Measurements from ENCODE around the gene SIL1. TPM values are rescaled to one million over a fixed set of nuclear protein-coding genes. Genes with fewer than 3 reads are reported as not detected.

Gene SIL1
- total RNA-seq, 1 donor from 2014 or later, result 26.1 TPM

- Histone ChIP-seq H3K27ac (ENCODE audit: low read depth, low read length) (no peak overlapping the region), H3K36me3 (ENCODE audit: control insufficient read depth in 3 of 3, insufficient read depth in 3 of 3, low read length in 3 of 3) (no peaks in the 10 kb centered on the region), H3K27me3 (ENCODE audit: control insufficient read depth in 3 of 3, insufficient read depth in 3 of 3, low read length in 3 of 3) (no peaks in the 10 kb centered on the region), H3K4me3 (ENCODE audit: low read length in 3 of 3) (no peak overlapping the region), H3K9ac (ENCODE audit: low read depth in 1 of 3, low read length in 3 of 3) (no peak overlapping the region), H3K4me1 (ENCODE audit: control insufficient read depth in 3 of 3, insufficient read depth in 3 of 3, low read length in 3 of 3) (no peaks in the 10 kb centered on the region), H3K9me3 (ENCODE audit: control insufficient read depth in 3 of 3, low read length in 3 of 3) (no peaks in the 10 kb centered on the region)
Observed at GRCh38 chr5:138999674-139000073, 198.5 kb downstream of the SIL1 start.

GRCh38 chr5:138998521-138998920, 199.6 kb downstream of the SIL1 start:
- Histone ChIP-seq H3K27ac (ENCODE audit: low read depth, low read length) (no peak overlapping the region), H3K27me3 (ENCODE audit: control insufficient read depth in 3 of 3, insufficient read depth in 3 of 3, low read length in 3 of 3) (no peaks in the 10 kb centered on the region), H3K9ac (ENCODE audit: low read depth in 1 of 3, low read length in 3 of 3) (no peak overlapping the region), H3K4me3 (ENCODE audit: low read length in 3 of 3) (no peak overlapping the region), H3K4me1 (ENCODE audit: control insufficient read depth in 3 of 3, insufficient read depth in 3 of 3, low read length in 3 of 3) (no peaks in the 10 kb centered on the region), H3K36me3 (ENCODE audit: control insufficient read depth in 3 of 3, insufficient read depth in 3 of 3, low read length in 3 of 3) (peaks cover 0 to under 1% (median 0%) of the 10 kb centered on the region in 3 donors), H3K9me3 (ENCODE audit: control insufficient read depth in 3 of 3, low read length in 3 of 3) (no peaks in the 10 kb centered on the region)

- Histone ChIP-seq H3K36me3 (ENCODE audit: control insufficient read depth in 3 of 3, insufficient read depth in 3 of 3, low read length in 3 of 3) (peaks cover 0 to 5% (median 0%) of the 10 kb centered on the region in 3 donors), H3K27ac (ENCODE audit: low read depth, low read length) (no peak overlapping the region), H3K27me3 (ENCODE audit: control insufficient read depth in 3 of 3, insufficient read depth in 3 of 3, low read length in 3 of 3) (no peaks in the 10 kb centered on the region), H3K4me3 (ENCODE audit: low read length in 3 of 3) (no peak overlapping the region), H3K9me3 (ENCODE audit: control insufficient read depth in 3 of 3, low read length in 3 of 3) (no peaks in the 10 kb centered on the region), H3K9ac (ENCODE audit: low read depth in 1 of 3, low read length in 3 of 3) (no peak overlapping the region), H3K4me1 (ENCODE audit: control insufficient read depth in 3 of 3, insufficient read depth in 3 of 3, low read length in 3 of 3) (no peaks in the 10 kb centered on the region)
Observed at GRCh38 chr5:138996120-138996519, 202.0 kb downstream of the SIL1 start.

- no peaks in the 10 kb centered on the region for H3K9me3 ChIP-seq (ENCODE audit: control insufficient read depth in 3 of 3, low read length in 3 of 3)
- H3K4me3 ChIP-seq (ENCODE audit: low read length in 3 of 3), result no peak overlapping the region
- H3K36me3 ChIP-seq (ENCODE audit: control insufficient read depth in 3 of 3, insufficient read depth in 3 of 3, low read length in 3 of 3), result peaks cover 0 to 5% (median 0%) of the 10 kb centered on the region in 3 donors
- H3K9ac ChIP-seq (ENCODE audit: low read depth in 1 of 3, low read length in 3 of 3), result no peak overlapping the region
- no peaks in the 10 kb centered on the region for H3K27me3 ChIP-seq (ENCODE audit: control insufficient read depth in 3 of 3, insufficient read depth in 3 of 3, low read length in 3 of 3)
- no peak overlapping the region for H3K27ac ChIP-seq (ENCODE audit: low read depth, low read length)
- no peaks in the 10 kb centered on the region for H3K4me1 ChIP-seq (ENCODE audit: control insufficient read depth in 3 of 3, insufficient read depth in 3 of 3, low read length in 3 of 3)
Observed at GRCh38 chr5:138990986-138991590, 207.1 kb downstream of the SIL1 start.

- Histone ChIP-seq H3K36me3 (ENCODE audit: control insufficient read depth in 3 of 3, insufficient read depth in 3 of 3, low read length in 3 of 3) (peaks cover 0 to 5% (median 0%) of the 10 kb centered on the region in 3 donors), H3K4me1 (ENCODE audit: control insufficient read depth in 3 of 3, insufficient read depth in 3 of 3, low read length in 3 of 3) (no peaks in the 10 kb centered on the region), H3K9ac (ENCODE audit: low read depth in 1 of 3, low read length in 3 of 3) (no peak overlapping the region), H3K4me3 (ENCODE audit: low read length in 3 of 3) (no peak overlapping the region), H3K27me3 (ENCODE audit: control insufficient read depth in 3 of 3, insufficient read depth in 3 of 3, low read length in 3 of 3) (no peaks in the 10 kb centered on the region), H3K9me3 (ENCODE audit: control insufficient read depth in 3 of 3, low read length in 3 of 3) (no peaks in the 10 kb centered on the region), H3K27ac (ENCODE audit: low read depth, low read length) (no peak overlapping the region)
Observed at GRCh38 chr5:138989720-138990119, 208.4 kb downstream of the SIL1 start.

- Histone ChIP-seq H3K9ac (ENCODE audit: low read depth in 1 of 3, low read length in 3 of 3) (no peak overlapping the region), H3K9me3 (ENCODE audit: control insufficient read depth in 3 of 3, low read length in 3 of 3) (no peaks in the 10 kb centered on the region), H3K27me3 (ENCODE audit: control insufficient read depth in 3 of 3, insufficient read depth in 3 of 3, low read length in 3 of 3) (no peaks in the 10 kb centered on the region), H3K36me3 (ENCODE audit: control insufficient read depth in 3 of 3, insufficient read depth in 3 of 3, low read length in 3 of 3) (no peaks in the 10 kb centered on the region), H3K4me3 (ENCODE audit: low read length in 3 of 3) (no peak overlapping the region), H3K27ac (ENCODE audit: low read depth, low read length) (no peak overlapping the region), H3K4me1 (ENCODE audit: control insufficient read depth in 3 of 3, insufficient read depth in 3 of 3, low read length in 3 of 3) (no peaks in the 10 kb centered on the region)
Observed at GRCh38 chr5:138986186-138986800, 211.9 kb downstream of the SIL1 start.

- no peak overlapping the region for H3K27ac ChIP-seq (ENCODE audit: low read depth, low read length)
- H3K4me3 ChIP-seq (ENCODE audit: low read length in 3 of 3), result no peak overlapping the region
- H3K4me1 ChIP-seq (ENCODE audit: control insufficient read depth in 3 of 3, insufficient read depth in 3 of 3, low read length in 3 of 3), result no peaks in the 10 kb centered on the region
- no peaks in the 10 kb centered on the region for H3K36me3 ChIP-seq (ENCODE audit: control insufficient read depth in 3 of 3, insufficient read depth in 3 of 3, low read length in 3 of 3)
- H3K9ac ChIP-seq (ENCODE audit: low read depth in 1 of 3, low read length in 3 of 3), result no peak overlapping the region
- no peaks in the 10 kb centered on the region for H3K9me3 ChIP-seq (ENCODE audit: control insufficient read depth in 3 of 3, low read length in 3 of 3)
- no peaks in the 10 kb centered on the region for H3K27me3 ChIP-seq (ENCODE audit: control insufficient read depth in 3 of 3, insufficient read depth in 3 of 3, low read length in 3 of 3)
Observed at GRCh38 chr5:138985683-138986082, 212.5 kb downstream of the SIL1 start.

GRCh38 chr5:138985256-138985655, 212.9 kb downstream of the SIL1 start:
- Histone ChIP-seq H3K4me1 (ENCODE audit: control insufficient read depth in 3 of 3, insufficient read depth in 3 of 3, low read length in 3 of 3) (no peaks in the 10 kb centered on the region), H3K27ac (ENCODE audit: low read depth, low read length) (no peak overlapping the region), H3K9ac (ENCODE audit: low read depth in 1 of 3, low read length in 3 of 3) (no peak overlapping the region), H3K27me3 (ENCODE audit: control insufficient read depth in 3 of 3, insufficient read depth in 3 of 3, low read length in 3 of 3) (no peaks in the 10 kb centered on the region), H3K36me3 (ENCODE audit: control insufficient read depth in 3 of 3, insufficient read depth in 3 of 3, low read length in 3 of 3) (no peaks in the 10 kb centered on the region), H3K4me3 (ENCODE audit: low read length in 3 of 3) (no peak overlapping the region), H3K9me3 (ENCODE audit: control insufficient read depth in 3 of 3, low read length in 3 of 3) (no peaks in the 10 kb centered on the region)

GRCh38 chr5:138983984-138984383, 214.2 kb downstream of the SIL1 start:
- Histone ChIP-seq H3K4me3 (ENCODE audit: low read length in 3 of 3) (no peak overlapping the region), H3K36me3 (ENCODE audit: control insufficient read depth in 3 of 3, insufficient read depth in 3 of 3, low read length in 3 of 3) (no peaks in the 10 kb centered on the region), H3K27ac (ENCODE audit: low read depth, low read length) (no peak overlapping the region), H3K27me3 (ENCODE audit: control insufficient read depth in 3 of 3, insufficient read depth in 3 of 3, low read length in 3 of 3) (no peaks in the 10 kb centered on the region), H3K9me3 (ENCODE audit: control insufficient read depth in 3 of 3, low read length in 3 of 3) (no peaks in the 10 kb centered on the region), H3K9ac (ENCODE audit: low read depth in 1 of 3, low read length in 3 of 3) (no peak overlapping the region), H3K4me1 (ENCODE audit: control insufficient read depth in 3 of 3, insufficient read depth in 3 of 3, low read length in 3 of 3) (no peaks in the 10 kb centered on the region)

GRCh38 chr5:138981586-138981985, 216.6 kb downstream of the SIL1 start:
- Histone ChIP-seq H3K27ac (ENCODE audit: low read depth, low read length) (no peak overlapping the region), H3K36me3 (ENCODE audit: control insufficient read depth in 3 of 3, insufficient read depth in 3 of 3, low read length in 3 of 3) (no peaks in the 10 kb centered on the region)

More at GRCh38 chr5:138981586-138981985, 216.6 kb downstream of the SIL1 start:
- no peaks in the 10 kb centered on the region for H3K27me3 ChIP-seq (ENCODE audit: control insufficient read depth in 3 of 3, insufficient read depth in 3 of 3, low read length in 3 of 3)
- H3K9me3 ChIP-seq (ENCODE audit: control insufficient read depth in 3 of 3, low read length in 3 of 3), result no peaks in the 10 kb centered on the region
- no peak overlapping the region for H3K4me3 ChIP-seq (ENCODE audit: low read length in 3 of 3)
- no peak overlapping the region for H3K9ac ChIP-seq (ENCODE audit: low read depth in 1 of 3, low read length in 3 of 3)
- no peaks in the 10 kb centered on the region for H3K4me1 ChIP-seq (ENCODE audit: control insufficient read depth in 3 of 3, insufficient read depth in 3 of 3, low read length in 3 of 3)

Data from skeletal muscle tissue (tissue), 4 donors.